Neural cell (in vitro differentiated cells): ENCODE results near the gene TAS2R41.

Source experiments
- EZH2 ChIP-seq: fragments of 200-600, 300-800 bp; shearing (Covaris generic), sonication (generic); IDR thresholded peaks from 2 replicates; pipeline ENCODE4 v1.6.1; 2014; ENCODE audit warnings: antibody characterized with exemption, low read length, borderline replicate concordance, mild to moderate bottlenecking; ENCODE audit not compliant: insufficient read depth, poor library complexity, severe bottlenecking
- RAD21 ChIP-seq: fragments of 450-650 bp; conservative IDR thresholded peaks from 2 replicates; pipeline ENCODE4 v1.6.1; 2014; ENCODE audit warnings: antibody characterized with exemption, mild to moderate bottlenecking, moderate library complexity
- TF ChIP-seq, protein P1 (sequence below): fragments of 450-650 bp; IDR thresholded peaks from 2 replicates; pipeline ENCODE4 v1.5.1; 2014; ENCODE audit warnings: antibody characterized with exemption, mild to moderate bottlenecking, moderate library complexity; ENCODE audit not compliant: poor library complexity, severe bottlenecking

DNA sequence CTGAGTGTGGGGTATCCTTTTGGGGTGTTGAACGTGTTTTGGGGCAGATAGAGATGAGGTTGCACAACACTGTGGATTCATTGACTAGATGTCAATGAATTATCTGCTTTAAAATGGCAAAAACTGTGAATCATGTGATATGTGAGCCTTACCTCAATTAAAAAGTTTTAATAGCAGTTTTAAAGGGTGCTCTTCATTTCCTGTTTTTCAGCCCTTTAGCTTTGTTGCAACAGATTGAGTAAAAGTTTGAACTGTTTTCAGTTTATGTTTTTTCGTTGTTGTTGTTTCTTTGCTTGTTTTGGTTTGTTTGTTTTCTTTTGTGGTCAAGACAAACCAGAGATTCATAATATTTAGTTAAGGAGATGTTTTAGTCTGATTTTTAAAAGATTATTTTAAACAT is 9.4 kb downstream of the TAS2R41 start:
- TF ChIP-seq, protein P1, sequence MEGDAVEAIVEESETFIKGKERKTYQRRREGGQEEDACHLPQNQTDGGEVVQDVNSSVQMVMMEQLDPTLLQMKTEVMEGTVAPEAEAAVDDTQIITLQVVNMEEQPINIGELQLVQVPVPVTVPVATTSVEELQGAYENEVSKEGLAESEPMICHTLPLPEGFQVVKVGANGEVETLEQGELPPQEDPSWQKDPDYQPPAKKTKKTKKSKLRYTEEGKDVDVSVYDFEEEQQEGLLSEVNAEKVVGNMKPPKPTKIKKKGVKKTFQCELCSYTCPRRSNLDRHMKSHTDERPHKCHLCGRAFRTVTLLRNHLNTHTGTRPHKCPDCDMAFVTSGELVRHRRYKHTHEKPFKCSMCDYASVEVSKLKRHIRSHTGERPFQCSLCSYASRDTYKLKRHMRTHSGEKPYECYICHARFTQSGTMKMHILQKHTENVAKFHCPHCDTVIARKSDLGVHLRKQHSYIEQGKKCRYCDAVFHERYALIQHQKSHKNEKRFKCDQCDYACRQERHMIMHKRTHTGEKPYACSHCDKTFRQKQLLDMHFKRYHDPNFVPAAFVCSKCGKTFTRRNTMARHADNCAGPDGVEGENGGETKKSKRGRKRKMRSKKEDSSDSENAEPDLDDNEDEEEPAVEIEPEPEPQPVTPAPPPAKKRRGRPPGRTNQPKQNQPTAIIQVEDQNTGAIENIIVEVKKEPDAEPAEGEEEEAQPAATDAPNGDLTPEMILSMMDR: no peak
- TF ChIP-seq EZH2 (no peak), RAD21 (no peak)
